NCI-H524 treated with DMSO at 0.1 percent for 48 hours (cell line): Measurements from ENCODE around the gene CDKN2B-AS1.

Source experiments
- DNase-seq: peaks from one replicate; lab custom pipeline; 2025; lab: John Stamatoyannopoulos, UW

The CDKN2B-AS1 gene

GRCh38 chr9:22118810-22119521 lies 124.4 kb downstream of the CDKN2B-AS1 start:
- DNase-seq, result no peak

GRCh38 chr9:22119522-22120158 lies 125.0 kb downstream of the CDKN2B-AS1 start:
- no peak for DNase-seq

GRCh38 chr9:22120159-22120549 lies 125.6 kb downstream of the CDKN2B-AS1 start:
- DNase-seq, result no peak

GRCh38 chr9:22120595-22120994 lies 126.0 kb downstream of the CDKN2B-AS1 start:
- DNase-seq, result no peak

- DNase-seq, result no peak
Observed at GRCh38 chr9:22124263-22125011, 129.8 kb downstream of the CDKN2B-AS1 start.

GRCh38 chr9:22129133-22129532 lies 134.5 kb downstream of the CDKN2B-AS1 start:
- DNase-seq, result no peak

GRCh38 chr9:22129633-22130032 lies 135.0 kb downstream of the CDKN2B-AS1 start:
- DNase-seq, result no peak

GRCh38 chr9:22131817-22132216 lies 137.2 kb downstream of the CDKN2B-AS1 start:
- DNase-seq, result no peak

GRCh38 chr9:22134390-22134789 lies 139.8 kb downstream of the CDKN2B-AS1 start:
- no peak for DNase-seq

GRCh38 chr9:22136461-22137096 lies 142.0 kb downstream of the CDKN2B-AS1 start:
- DNase-seq, result no peak

GRCh38 chr9:22138956-22139660 lies 144.5 kb downstream of the CDKN2B-AS1 start:
- DNase-seq, result no peak

- no peak for DNase-seq
Observed at GRCh38 chr9:22141908-22142307, 147.3 kb downstream of the CDKN2B-AS1 start.

- no peak for DNase-seq
Observed at GRCh38 chr9:22142671-22143070, 148.1 kb downstream of the CDKN2B-AS1 start.

- DNase-seq, result no peak
Observed at GRCh38 chr9:22143799-22144625, 149.4 kb downstream of the CDKN2B-AS1 start.

GRCh38 chr9:22146604-22147003 lies 152.0 kb downstream of the CDKN2B-AS1 start:
- no peak for DNase-seq

- no peak for DNase-seq
Observed at GRCh38 chr9:22147813-22148527, 153.4 kb downstream of the CDKN2B-AS1 start.

- DNase-seq, result no peak
Observed at GRCh38 chr9:22148528-22148875, 153.9 kb downstream of the CDKN2B-AS1 start.

GRCh38 chr9:22148876-22149637 lies 154.5 kb downstream of the CDKN2B-AS1 start:
- no peak for DNase-seq

GRCh38 chr9:22154064-22154463 lies 159.5 kb downstream of the CDKN2B-AS1 start:
- DNase-seq, result no peak

GRCh38 chr9:22156586-22156985 lies 162.0 kb downstream of the CDKN2B-AS1 start:
- no peak for DNase-seq
